Mesenchymal stem cell (in vitro differentiated cells and primary cell): ENCODE results near the gene UBE2Z.
A peak's percentile ranks its signal among the peaks of the same experiment; 100 is the strongest.

Experiments
- DNase-seq: peaks from one replicate; pipeline ENCODE4 v3.0.0-alpha.2; 2013
- H2AFZ ChIP-seq: one replicate; pipeline ENCODE4 v1.6.1; 2013; ENCODE audit warnings: low read depth, mild to moderate bottlenecking, control low read depth, inconsistent platforms, low read length, moderate library complexity
- H2AK5ac ChIP-seq: 2 replicates; pipeline ENCODE4 v1.6.1; 2013; ENCODE audit warnings: low read length, moderate library complexity, mild to moderate bottlenecking, inconsistent platforms; ENCODE audit not compliant: severe bottlenecking
- H2BK120ac ChIP-seq: one replicate; pipeline ENCODE4 v1.6.1; 2013; ENCODE audit warnings: low read depth, mild to moderate bottlenecking, inconsistent platforms, low read length, moderate library complexity
- H2BK12ac ChIP-seq, 2 experiments: one replicate each; pipeline ENCODE4 v1.6.1; 2013; ENCODE audit warnings: inconsistent platforms in 2 of 2, low read length in 2 of 2, mild to moderate bottlenecking in 2 of 2, moderate library complexity in 2 of 2, control low read depth in 1 of 2
- H2BK15ac ChIP-seq: one replicate; pipeline ENCODE4 v1.6.1; 2013; ENCODE audit warnings: mild to moderate bottlenecking, low read depth, inconsistent platforms; ENCODE audit not compliant: poor library complexity, severe bottlenecking
- H2BK5ac ChIP-seq: 2 replicates; pipeline ENCODE4 v1.6.1; 2013; ENCODE audit warnings: low read depth, mild to moderate bottlenecking, low read length, control low read depth, inconsistent platforms; ENCODE audit not compliant: poor library complexity, severe bottlenecking
- H3K14ac ChIP-seq, 2 experiments: one replicate each; pipeline ENCODE4 v1.6.1; 2013; ENCODE audit warnings: inconsistent platforms in 2 of 2, low read length in 2 of 2, control low read depth in 1 of 2, mild to moderate bottlenecking in 1 of 2, moderate library complexity in 1 of 2
- H3K18ac ChIP-seq, 2 experiments: one replicate each; pipeline ENCODE4 v1.6.1; 2013; ENCODE audit warnings: inconsistent platforms in 2 of 2, low read length in 2 of 2, control low read depth in 1 of 2, low read depth in 1 of 2, mild to moderate bottlenecking in 1 of 2
- H3K23ac ChIP-seq, 2 experiments: one replicate each; pipeline ENCODE4 v1.6.1; 2013; ENCODE audit warnings: inconsistent platforms in 2 of 2, low read length in 2 of 2, mild to moderate bottlenecking in 2 of 2, moderate library complexity in 2 of 2, control low read depth in 1 of 2
- H3K27ac ChIP-seq: 2 replicates; pipeline ENCODE4 v1.5.1; 2013; ENCODE audit warnings: mild to moderate bottlenecking, moderate library complexity, low read length, control low read depth, inconsistent platforms; ENCODE audit not compliant: poor library complexity, severe bottlenecking
- H3K27me3 ChIP-seq, 2 experiments: 2 replicates each; pipeline versions ENCODE4 v1.6.1 to v1.7.0; 2013; ENCODE audit warnings: low read length in 2 of 2, mild to moderate bottlenecking in 2 of 2, moderate library complexity in 2 of 2, control low read depth in 1 of 2, inconsistent platforms in 1 of 2; ENCODE audit not compliant: control insufficient read depth in 1 of 2, insufficient read depth in 1 of 2
- H3K36me3 ChIP-seq, 2 experiments: 2 replicates each; pipeline versions ENCODE4 v1.6.1 to v1.7.0; 2013; ENCODE audit warnings: low read length in 2 of 2, control low read depth in 1 of 2, inconsistent platforms in 1 of 2, low read depth in 1 of 2, mild to moderate bottlenecking in 1 of 2; ENCODE audit not compliant: insufficient read depth in 2 of 2, control insufficient read depth in 1 of 2
- H3K4ac ChIP-seq, 2 experiments: one replicate each; pipeline ENCODE4 v1.6.1; 2013; ENCODE audit warnings: inconsistent platforms in 2 of 2, low read length in 2 of 2, mild to moderate bottlenecking in 2 of 2, moderate library complexity in 2 of 2, control low read depth in 1 of 2, low read depth in 1 of 2
- H3K4me1 ChIP-seq: 2 replicates; pipeline ENCODE4 v1.6.1; 2013; ENCODE audit warnings: low read depth, low read length, control low read depth; ENCODE audit not compliant: control insufficient read depth, insufficient read depth
- H3K4me2 ChIP-seq: 2 replicates; pipeline ENCODE4 v1.6.1; 2013; ENCODE audit warnings: low read length, mild to moderate bottlenecking, inconsistent platforms; ENCODE audit not compliant: poor library complexity, severe bottlenecking
- H3K4me3 ChIP-seq, 2 experiments: 2 replicates each; pipeline versions ENCODE4 v1.5.1 to v1.7.0; 2013; ENCODE audit warnings: low read length in 2 of 2, mild to moderate bottlenecking in 2 of 2, control low read depth in 1 of 2, low read depth in 1 of 2; ENCODE audit not compliant: insufficient read depth in 1 of 2
- H3K79me1 ChIP-seq: replicated peaks from 2 replicates; pipeline ENCODE4 v1.6.1; 2013; ENCODE audit warnings: mild to moderate bottlenecking, control low read depth, low read length, inconsistent platforms; ENCODE audit not compliant: poor library complexity, severe bottlenecking
- H3K9ac ChIP-seq: 2 replicates; pipeline ENCODE4 v1.7.0; 2013; ENCODE audit warnings: mild to moderate bottlenecking, low read length, moderate library complexity
- H3K9me3 ChIP-seq: 2 replicates; pipeline ENCODE4 v1.7.0; 2013; ENCODE audit warnings: mild to moderate bottlenecking, low read length; ENCODE audit not compliant: control insufficient read depth
- H4K8ac ChIP-seq: one replicate; pipeline ENCODE4 v1.6.1; 2013; ENCODE audit warnings: inconsistent platforms, mild to moderate bottlenecking, low read length, moderate library complexity
- H4K91ac ChIP-seq: one replicate; pipeline ENCODE4 v1.6.1; 2013; ENCODE audit warnings: mild to moderate bottlenecking, low read length, inconsistent platforms
- WGBS: methylation state at CpG from one replicate; pipeline ENCODE4 v1.1.7; 2013; ENCODE audit warnings: mixed read lengths; 5-methylcytosine and 5-hydroxymethylcytosine counted together

Gene UBE2Z

GRCh38 chr17:48925991-48926342 lies 17.8 kb downstream of the UBE2Z start:
- H3K4me1 ChIP-seq: peaks cover 4% of the 10 kb centered on the region
- no peak overlapping the region for H3K4me3 ChIP-seq
- no peak overlapping the region for H3K27ac ChIP-seq
- DNase-seq: no peak
- H3K79me1 ChIP-seq: peaks cover 26% of the 10 kb centered on the region
- H3K23ac ChIP-seq: no peak overlapping the region
- H3K36me3 ChIP-seq: peaks cover 72 to 98% of the 10 kb centered on the region in 2 experiments
- H2BK15ac ChIP-seq: no peak overlapping the region
- no peak overlapping the region for H2AFZ ChIP-seq
- no peak overlapping the region for H3K14ac ChIP-seq
- H3K4me2 ChIP-seq: no peak overlapping the region
- no peak overlapping the region for H3K4ac ChIP-seq
- H4K91ac ChIP-seq: no peak overlapping the region
- H2AK5ac ChIP-seq: no peak overlapping the region
- WGBS: 91% methylated on average over 3 of the region's 3 CpGs
- no peak overlapping the region for H2BK12ac ChIP-seq
- no peak overlapping the region for H2BK5ac ChIP-seq
- no peaks in the 10 kb centered on the region for H3K9me3 ChIP-seq
- H3K27me3 ChIP-seq: no peaks in the 10 kb centered on the region
- no peak overlapping the region for H2BK120ac ChIP-seq
- H3K18ac ChIP-seq: no peak overlapping the region
- H4K8ac ChIP-seq: no peak overlapping the region
- H3K9ac ChIP-seq: no peak overlapping the region

GRCh38 chr17:48927978-48928745 lies 20.0 kb downstream of the UBE2Z start:
- no peak overlapping the region for H2AK5ac ChIP-seq
- H3K23ac ChIP-seq: no peak overlapping the region
- H3K4me2 ChIP-seq: no peak overlapping the region
- no peak overlapping the region for H2BK12ac ChIP-seq
- no peak overlapping the region for H3K4me3 ChIP-seq
- H3K36me3 ChIP-seq: peaks cover 69 to 98% of the 10 kb centered on the region in 2 experiments
- H3K4ac ChIP-seq: no peak overlapping the region
- no peak overlapping the region for H3K18ac ChIP-seq
- H3K27ac ChIP-seq: no peak overlapping the region
- H3K4me1 ChIP-seq: peaks cover 4% of the 10 kb centered on the region
- H3K9ac ChIP-seq: no peak overlapping the region
- no peak overlapping the region for H2BK120ac ChIP-seq
- H4K91ac ChIP-seq: no peak overlapping the region
- no peak overlapping the region for H2AFZ ChIP-seq
- no peaks in the 10 kb centered on the region for H3K9me3 ChIP-seq
- no peak for DNase-seq
- no peak overlapping the region for H2BK15ac ChIP-seq
- no peak overlapping the region for H2BK5ac ChIP-seq
- H3K27me3 ChIP-seq: no peaks in the 10 kb centered on the region
- no peak overlapping the region for H3K14ac ChIP-seq
- 94% methylated on average over 2 of the region's 6 CpGs for WGBS
- H4K8ac ChIP-seq: no peak overlapping the region
- H3K79me1 ChIP-seq: peaks cover 15% of the 10 kb centered on the region

GRCh38 chr17:48928876-48929811 lies 20.9 kb downstream of the UBE2Z start:
- H3K14ac ChIP-seq: no peak overlapping the region
- peaks cover 15% of the 10 kb centered on the region for H3K79me1 ChIP-seq
- no peak overlapping the region for H2AK5ac ChIP-seq
- H2BK120ac ChIP-seq: no peak overlapping the region
- no peak overlapping the region for H4K8ac ChIP-seq
- no peak overlapping the region for H3K4ac ChIP-seq
- peak overlapping the region; percentile 22 for H3K27ac ChIP-seq
- H3K27me3 ChIP-seq: no peaks in the 10 kb centered on the region
- H3K18ac ChIP-seq: no peak overlapping the region
- DNase-seq: no peak
- H3K36me3 ChIP-seq: peaks cover 66 to 99% of the 10 kb centered on the region in 2 experiments
- no peak overlapping the region for H3K4me3 ChIP-seq
- H2BK15ac ChIP-seq: no peak overlapping the region
- no peak overlapping the region for H3K23ac ChIP-seq
- no peak overlapping the region for H4K91ac ChIP-seq
- WGBS: 99% methylated on average over 5 of the region's 6 CpGs
- no peak overlapping the region for H2BK12ac ChIP-seq
- H3K9ac ChIP-seq: no peak overlapping the region
- H2AFZ ChIP-seq: no peak overlapping the region
- no peak overlapping the region for H3K4me2 ChIP-seq
- H3K4me1 ChIP-seq: peaks cover 4% of the 10 kb centered on the region
- no peak overlapping the region for H2BK5ac ChIP-seq
- H3K9me3 ChIP-seq: no peaks in the 10 kb centered on the region

GRCh38 chr17:48929812-48930165 lies 21.6 kb downstream of the UBE2Z start:
- Histone ChIP-seq H4K8ac (no peak overlapping the region), H2AK5ac (no peak overlapping the region), H2BK15ac (no peak overlapping the region), H3K4me2 (no peak overlapping the region), H3K4ac (no peak overlapping the region), H3K18ac (no peak overlapping the region), H3K9ac (peak overlapping the region; percentile 21), H4K91ac (no peak overlapping the region), H2AFZ (no peak overlapping the region), H3K14ac (no peak overlapping the region), H2BK12ac (no peak overlapping the region), H3K23ac (no peak overlapping the region), H3K4me1 (peaks cover 4% of the 10 kb centered on the region), H3K4me3 (no peak overlapping the region), H3K27me3 (no peaks in the 10 kb centered on the region), H2BK120ac (no peak overlapping the region), H3K9me3 (no peaks in the 10 kb centered on the region), H3K36me3 (peaks cover 68 to 99% of the 10 kb centered on the region in 2 experiments), H2BK5ac (no peak overlapping the region), H3K79me1 (peaks cover 15% of the 10 kb centered on the region), H3K27ac (peak overlapping the region; percentile 22)
- no CpG with 5 or more reads among the region's 1 CpG for WGBS
- no peak for DNase-seq
